GM19455 (cell line): ENCODE results near the gene STK40.

Source experiments
- ATAC-seq: cut with Tn5 transposase; IDR thresholded peaks from one replicate; pipeline ENCODE4 v1.9.1; 2021; ENCODE audit not compliant: unreplicated experiment

STK40 gene

DNA sequence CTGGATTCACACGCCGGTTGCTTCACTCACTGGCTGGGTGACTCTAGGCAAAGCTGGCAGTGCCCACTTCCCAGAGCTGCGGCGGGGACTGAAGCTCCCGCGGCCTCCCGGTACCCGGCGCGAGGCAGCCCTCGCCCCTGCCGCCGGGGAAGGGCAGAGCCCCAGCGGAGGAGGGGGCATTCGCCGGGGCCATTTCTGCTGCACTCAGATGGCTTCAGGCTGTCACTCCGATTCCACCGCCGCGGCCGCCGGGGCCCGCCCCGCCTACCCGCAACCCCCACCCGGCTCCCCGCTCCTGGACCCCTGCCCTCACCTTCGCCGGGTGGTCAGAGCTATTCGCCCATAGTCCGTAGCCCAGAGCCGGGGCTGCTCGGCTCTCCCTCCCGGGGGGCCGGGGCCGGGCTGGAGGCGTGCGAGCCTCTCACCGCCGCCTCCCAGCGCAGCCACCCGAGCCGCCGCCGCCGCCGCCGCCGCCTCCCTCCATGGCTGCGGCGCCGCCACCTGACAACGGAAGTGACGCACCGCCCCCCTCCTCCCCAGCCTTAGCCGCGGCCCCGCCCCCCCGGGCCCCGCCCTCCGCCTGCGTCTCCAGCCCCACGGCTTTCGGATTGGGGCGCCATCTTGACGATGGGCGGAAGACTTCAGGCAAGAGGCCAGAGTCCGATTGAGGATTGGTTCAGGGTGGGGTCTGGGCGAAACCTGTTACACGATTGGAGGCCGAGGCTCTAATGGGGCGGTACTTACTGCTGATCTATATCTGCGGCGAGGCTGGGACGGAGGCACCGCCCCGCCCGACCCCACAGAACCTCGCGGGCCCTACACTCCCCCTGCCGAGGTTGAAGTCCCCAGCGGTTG is at the start of gene STK40:
Gene STK40, minus strand, starts transcription at position 515 of the 855 bp plus-strand sequence. CDS start 24,592 bp downstream, outside the sequence.
- peak; percentile 84 for ATAC-seq

GRCh38 chr1:36433102-36433501 is 47.4 kb upstream of the STK40 start:
- no peak for ATAC-seq

- no peak for ATAC-seq
These were observed 46.9 kb upstream of the STK40 start for GRCh38 chr1:36432616-36433015.

- ATAC-seq, result no peak
These were observed 40.1 kb upstream of the STK40 start for GRCh38 chr1:36425791-36426190.

DNA sequence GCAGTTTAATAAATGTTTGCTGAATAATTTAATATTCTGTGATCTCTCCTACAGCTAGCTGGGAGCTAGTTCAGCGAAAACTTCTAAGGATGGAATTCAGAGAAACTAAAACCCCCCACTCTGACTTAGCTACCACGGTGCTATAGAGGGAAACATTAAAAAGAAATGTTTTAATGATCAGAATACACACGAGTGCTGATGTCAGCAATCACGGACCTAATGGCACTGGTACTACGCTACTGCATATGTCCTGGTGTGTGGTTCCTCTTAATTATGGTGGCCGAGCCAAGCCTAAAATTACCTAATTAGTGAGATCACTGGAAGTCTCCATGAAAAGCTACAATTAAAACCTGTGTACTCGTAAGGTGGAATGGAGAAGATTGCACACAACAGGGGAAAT is 35.9 kb upstream of the STK40 start:
- no peak for ATAC-seq

DNA sequence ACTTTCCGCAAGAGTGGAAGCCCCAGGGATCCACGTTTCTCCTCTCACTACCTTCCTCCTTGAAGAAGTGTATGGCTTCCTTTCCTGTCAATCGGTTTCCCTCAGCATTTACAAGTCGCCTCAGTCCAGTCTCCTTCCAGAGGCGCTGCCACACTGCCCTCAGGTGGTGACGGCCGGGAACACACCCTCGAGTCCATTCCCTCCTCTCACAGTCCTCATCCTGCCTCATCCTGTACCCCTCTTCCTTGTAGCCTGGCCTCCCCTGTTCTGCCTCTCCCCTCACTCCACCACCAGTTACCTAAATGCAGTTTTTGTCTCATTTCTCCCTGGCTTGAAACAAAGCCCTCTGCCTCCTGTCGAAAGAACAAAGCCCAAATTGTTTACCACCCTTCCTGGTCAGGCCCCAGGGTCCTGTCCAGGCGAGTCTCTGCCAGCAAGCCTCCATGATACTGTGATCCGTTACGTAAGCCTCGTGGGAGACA is 35.2 kb upstream of the STK40 start:
- ATAC-seq, result peak; percentile 63

DNA sequence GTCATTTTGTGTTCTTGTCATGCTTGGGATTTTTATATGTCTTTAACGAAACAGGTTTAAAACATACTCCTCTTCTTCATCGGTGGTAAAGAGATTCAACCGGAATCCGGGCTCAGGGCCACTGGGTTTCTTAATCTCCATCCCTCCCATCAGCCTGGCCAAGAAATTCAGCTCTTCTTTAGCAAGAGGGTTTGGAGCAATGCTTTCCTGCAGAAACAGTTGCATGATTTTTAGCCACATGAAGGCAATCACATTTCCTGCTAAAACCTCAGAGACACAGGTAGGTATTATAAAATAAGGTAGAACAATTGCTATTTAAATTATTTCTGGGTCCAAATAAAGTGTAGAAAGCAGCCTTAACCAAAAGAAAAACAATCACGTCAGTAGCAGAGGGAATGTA is 34.7 kb upstream of the STK40 start:
- ATAC-seq, result no peak

GRCh38 chr1:36419569-36419968 is 33.8 kb upstream of the STK40 start:
- ATAC-seq, result no peak

- ATAC-seq, result no peak
These were observed 33.4 kb upstream of the STK40 start for GRCh38 chr1:36419140-36419539.

DNA sequence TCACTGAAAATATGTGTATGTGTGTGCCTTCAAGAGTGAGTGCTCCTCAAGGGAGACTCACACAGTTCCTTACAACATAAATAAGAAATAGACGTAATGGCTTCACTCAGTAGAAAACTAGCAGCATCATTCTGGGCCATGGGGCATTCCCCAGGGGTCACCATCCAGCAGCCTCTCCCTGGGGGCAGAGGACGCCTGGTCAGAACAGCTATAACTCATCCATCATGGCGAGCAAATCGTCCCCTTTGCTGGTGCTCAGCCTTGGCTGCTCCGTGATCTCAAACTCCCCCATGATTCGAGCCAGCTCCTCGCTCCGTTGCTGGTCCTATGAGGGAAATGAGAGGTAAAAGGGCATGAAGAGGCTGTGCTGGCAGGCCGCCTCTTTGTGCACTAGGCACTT is 32.2 kb upstream of the STK40 start:
- ATAC-seq, result no peak

GRCh38 chr1:36415661-36416326 is 30.1 kb upstream of the STK40 start:
- no peak for ATAC-seq

DNA sequence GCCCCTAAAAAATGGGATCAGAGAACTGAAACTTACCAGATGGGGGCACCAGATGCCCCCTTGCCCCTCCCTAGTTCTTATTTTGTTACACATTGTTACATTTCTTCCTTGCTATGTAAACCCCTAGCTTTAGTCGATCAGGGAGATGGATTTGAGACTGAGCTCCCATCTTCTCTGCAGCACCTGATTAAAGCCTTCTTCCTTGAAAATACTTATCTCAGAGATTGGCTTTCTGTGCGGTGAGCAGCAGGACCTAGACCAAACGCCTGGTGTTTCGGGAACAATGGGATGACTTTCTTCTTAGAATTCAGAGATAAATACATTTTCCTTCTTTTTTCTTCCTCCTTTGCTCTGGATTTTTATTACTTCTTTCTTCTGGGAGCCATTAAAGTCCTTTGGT is 28.7 kb upstream of the STK40 start:
- ATAC-seq, result no peak

GRCh38 chr1:36411674-36412648 is 26.2 kb upstream of the STK40 start:
- no peak for ATAC-seq

DNA sequence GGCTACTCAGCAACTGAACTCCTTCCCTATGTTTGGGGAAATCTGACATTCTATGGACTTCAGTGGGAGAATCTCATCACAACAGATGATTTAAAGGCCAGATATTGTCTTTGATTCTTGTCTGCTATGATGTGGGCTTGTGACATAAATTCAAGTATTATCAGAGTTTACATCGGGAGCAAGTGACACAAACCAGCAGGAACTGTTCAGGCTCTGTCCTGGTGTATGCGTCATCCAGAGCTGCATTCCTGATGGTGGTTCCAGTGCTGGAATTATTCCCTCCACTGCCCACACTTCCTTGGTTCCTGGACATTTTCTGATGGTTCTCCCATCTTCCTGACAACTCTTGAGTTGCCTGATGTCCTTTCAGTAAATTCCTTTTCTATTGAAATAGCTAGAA is 22.8 kb upstream of the STK40 start:
- no peak for ATAC-seq

- no peak for ATAC-seq
These were observed 20.7 kb upstream of the STK40 start for GRCh38 chr1:36406440-36406839.

DNA sequence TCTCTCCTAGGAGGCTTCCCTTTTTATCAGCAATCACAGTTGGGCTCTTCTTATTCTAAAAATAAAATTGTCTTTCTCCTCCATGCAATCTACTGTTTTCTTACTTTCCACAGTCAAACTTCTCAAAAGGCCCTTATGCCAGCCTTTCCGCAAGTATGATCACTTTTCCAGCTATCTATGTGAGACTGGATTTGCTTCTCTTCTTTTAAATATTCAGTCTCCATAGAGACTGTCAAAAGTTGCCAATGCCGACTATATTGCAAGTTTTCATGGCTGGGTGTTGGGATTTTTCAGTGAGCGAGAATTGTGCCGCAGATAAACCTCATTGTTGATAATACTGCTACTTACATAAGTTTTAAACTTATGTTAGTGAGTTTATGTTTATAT is 16.8 kb upstream of the STK40 start:
- ATAC-seq, result no peak

- no peak for ATAC-seq
These were observed 16.1 kb upstream of the STK40 start for GRCh38 chr1:36401602-36402503.

DNA sequence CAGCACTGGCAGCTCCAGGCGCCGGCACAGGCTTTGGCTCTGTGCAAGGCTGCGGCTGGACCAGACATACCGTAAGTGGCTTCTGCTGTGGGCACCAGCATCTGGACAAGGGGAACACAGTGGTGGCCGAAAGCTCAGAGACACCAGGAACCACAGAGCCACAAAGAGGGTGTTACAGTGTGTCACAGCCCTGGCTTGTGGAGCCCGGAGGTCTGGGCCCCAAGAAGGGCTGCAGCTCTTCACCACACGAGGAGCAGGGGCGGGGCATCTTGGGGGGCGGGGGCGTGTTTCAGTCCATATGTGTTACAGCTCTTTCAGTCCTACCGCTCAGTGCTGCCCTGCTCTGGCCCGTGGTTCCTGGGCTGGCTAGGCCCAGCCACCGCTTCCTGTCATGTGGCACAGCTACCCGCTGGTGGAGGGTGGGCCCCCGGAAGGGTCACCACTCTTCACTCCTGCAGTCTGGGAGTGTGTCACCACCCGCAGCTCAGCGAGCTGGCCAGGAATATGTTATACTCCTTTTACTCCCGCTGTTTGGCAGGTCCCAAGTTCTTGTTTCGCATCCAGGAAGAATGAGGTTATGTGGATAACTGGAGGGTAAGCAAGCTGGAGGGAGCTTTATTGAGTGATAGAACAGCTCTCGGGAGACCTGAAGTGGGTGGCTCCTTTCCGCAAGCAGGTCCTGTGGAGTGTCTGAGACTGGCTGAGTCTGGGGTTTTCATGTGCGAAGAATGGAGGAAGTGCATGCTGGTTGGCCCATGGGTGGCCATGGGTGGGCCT is 15.3 kb upstream of the STK40 start:
- no peak for ATAC-seq

DNA sequence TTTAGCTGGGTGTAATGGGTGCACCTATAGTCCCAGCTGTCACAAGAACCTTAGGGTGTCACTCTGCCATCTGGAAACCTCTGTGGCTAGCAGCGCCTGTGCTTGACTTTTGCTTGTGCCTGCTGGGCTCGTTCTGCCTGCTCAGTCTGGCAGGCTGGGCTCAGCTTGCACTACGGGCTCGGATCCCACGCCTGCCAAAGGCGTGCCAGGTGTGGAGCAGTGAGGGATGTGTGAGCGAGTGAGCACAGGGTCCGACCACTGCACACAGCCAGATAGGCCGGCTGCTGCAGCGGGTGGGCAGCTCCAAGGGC is 14.7 kb upstream of the STK40 start:
- ATAC-seq, result no peak
